ENCODE data around the gene DCTN4. TPM values are rescaled to one million over a fixed set of nuclear protein-coding genes. Genes with fewer than 3 reads are reported as not detected.

Gene DCTN4
- polyA plus RNA-seq, 3 donors, result 22.5 to 24.3 (median 23.1) TPM

DNA sequence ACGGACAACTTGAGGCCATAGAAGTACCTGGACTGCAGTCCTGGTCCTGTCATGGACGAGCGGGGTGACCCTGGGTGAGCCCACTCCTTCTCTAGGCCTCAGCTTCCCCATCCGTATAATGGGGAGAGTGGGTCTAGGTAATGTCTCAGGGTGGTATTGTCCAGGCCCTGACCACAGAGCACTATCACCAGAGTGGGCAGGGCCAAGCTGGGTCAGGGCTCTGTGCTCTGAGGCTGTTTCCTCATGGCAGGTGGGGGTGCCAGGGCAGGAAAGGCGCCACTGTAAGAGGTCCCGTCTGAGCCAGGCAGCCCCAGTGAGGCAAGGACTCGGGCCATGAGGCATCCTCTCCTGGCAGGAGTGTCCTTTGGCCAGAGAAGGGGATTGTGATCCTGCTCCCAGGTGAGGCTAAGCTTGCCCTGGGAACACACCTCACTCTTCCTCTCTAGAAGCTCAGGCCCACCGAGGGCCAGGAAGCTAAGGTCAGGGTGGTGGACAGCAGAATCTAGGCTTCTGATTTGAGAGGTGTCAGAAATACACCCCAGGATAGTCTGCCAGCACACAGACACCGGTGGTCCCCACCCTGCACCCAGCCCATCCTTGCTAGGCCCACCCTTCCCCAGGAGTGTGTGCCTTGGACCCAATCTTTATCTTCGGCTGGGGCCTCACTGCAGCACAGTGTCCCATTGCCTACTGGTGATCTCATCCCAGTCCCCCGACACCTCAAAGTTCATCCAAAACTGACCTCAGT lies 99.3 kb downstream of the DCTN4 start:
- 83 to 85% (median 83%) methylated on average over 11 of the region's 11 CpGs for WGBS, 3 donors

GRCh38 chr5:150658699-150659265 lies 100.0 kb downstream of the DCTN4 start:
- WGBS, 3 donors, result 52 to 61% (median 56%) methylated on average over 3 of the region's 3 CpGs
- H3K27ac ChIP-seq (ENCODE audit: low read depth, low read length), result no peak overlapping the region

More for the DNA sequence above, 99.3 kb downstream of the DCTN4 start:
- H3K27ac ChIP-seq (ENCODE audit: low read depth, low read length), result no peak overlapping the region

Other genes with a start within 250 kb of the DCTN4 start
- gene SYNPO, start 118.4 kb downstream of the DCTN4 start, polyA plus RNA-seq, result 10 to 100 TPM; 15.8 to 66.8 (median 59.7) TPM
- gene MYOZ3, start 97.8 kb downstream of the DCTN4 start, polyA plus RNA-seq, result under 1 TPM; 0.06 to 0.79 (median 0.24) TPM
- 10 to 100 TPM; 17.0 to 24.4 (median 24.1) TPM for gene RBM22, start 58.0 kb downstream of the DCTN4 start, polyA plus RNA-seq
- 100 to 1,000 TPM in 2 of 3 donors, 10 to 100 TPM in 1; 31.7 to 152 (median 114) TPM for gene SMIM3, start 19.7 kb upstream of the DCTN4 start, polyA plus RNA-seq
- not detected for gene IRGM, start 87.5 kb upstream of the DCTN4 start, polyA plus RNA-seq
- 1 to 10 TPM; 1.8 to 3.3 (median 2.8) TPM for gene ZNF300, start 146.0 kb upstream of the DCTN4 start, polyA plus RNA-seq

Measured in adipose tissue (tissue), 3 donors.